Right ventricle myocardium inferior (tissue), 1 donor: ENCODE results near the gene PRM3. TPM values are rescaled to one million over a fixed set of nuclear protein-coding genes. Genes with fewer than 3 reads are reported as not detected.
"Not testable (repeated sequence)": the region's sequence is repeated elsewhere in the genome, so short reads cannot be mapped to it uniquely, and the experiment has no call there.

Experiments
- ATAC-seq: fragments of 200-7000 bp; cut with Tn5 transposase; one replicate; pipeline ENCODE4 v1.9.1; 2020; ENCODE audit warnings: mild to moderate bottlenecking, moderate library complexity
- DNase-seq: peaks from one replicate; pipeline ENCODE4 v3.0.0; 2021; ENCODE audit errors: missing footprints
- intact Hi-C: fragments of 100-400 bp; cut with DNase I; formaldehyde crosslinking; loops from one replicate; pipeline ENCODE4 v1.11.0; 2022
- total RNA-seq: library from RNA; stranded (reverse); fragmentation: NEBNext Ultra II Directional; extraction: Animal tissue kit (Norgen Biotek cat#: 25700); gene quantifications from one replicate; pipeline ENCODE4 v1.2.1, GENCODE V29; 2021
- donor health status: DM: no; HTN: yes; CAD: no; lungs with severe emphysema.

PRM3 gene
- total RNA-seq, 1 donor from 2014 or later: not detected

DNA sequence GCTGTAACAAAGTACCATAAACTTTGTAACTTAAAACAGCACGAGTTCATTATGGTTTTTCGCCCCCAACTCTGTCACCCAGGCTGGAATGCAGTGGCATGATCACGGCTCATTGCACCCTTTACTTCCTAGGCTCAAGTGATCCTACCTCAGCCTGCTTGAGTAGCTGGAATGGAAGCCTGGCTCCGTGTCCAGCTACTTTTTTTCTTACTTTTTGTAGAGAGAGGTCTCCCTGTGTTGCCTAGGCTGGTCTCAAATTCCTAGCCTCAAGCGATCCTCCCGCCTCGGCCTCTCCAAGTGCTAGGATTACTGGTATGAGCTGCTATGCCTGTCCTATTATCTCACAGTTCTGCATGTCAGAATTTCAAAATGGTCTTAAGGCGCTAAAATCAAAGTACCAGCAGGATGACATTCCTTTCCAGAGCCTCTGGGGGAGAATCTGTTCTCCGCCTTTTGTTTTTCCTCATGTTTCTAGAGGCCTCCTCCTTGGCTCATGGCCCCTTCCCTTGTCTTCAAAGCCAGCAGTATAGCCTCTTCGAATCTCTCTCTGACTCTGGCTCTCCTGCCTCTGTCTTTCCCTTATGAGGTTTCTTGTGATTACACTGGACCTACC is 17.8 kb upstream of the PRM3 start:
- intact Hi-C loops: no loop called here
- no peak for DNase-seq
- no peak for ATAC-seq

DNA sequence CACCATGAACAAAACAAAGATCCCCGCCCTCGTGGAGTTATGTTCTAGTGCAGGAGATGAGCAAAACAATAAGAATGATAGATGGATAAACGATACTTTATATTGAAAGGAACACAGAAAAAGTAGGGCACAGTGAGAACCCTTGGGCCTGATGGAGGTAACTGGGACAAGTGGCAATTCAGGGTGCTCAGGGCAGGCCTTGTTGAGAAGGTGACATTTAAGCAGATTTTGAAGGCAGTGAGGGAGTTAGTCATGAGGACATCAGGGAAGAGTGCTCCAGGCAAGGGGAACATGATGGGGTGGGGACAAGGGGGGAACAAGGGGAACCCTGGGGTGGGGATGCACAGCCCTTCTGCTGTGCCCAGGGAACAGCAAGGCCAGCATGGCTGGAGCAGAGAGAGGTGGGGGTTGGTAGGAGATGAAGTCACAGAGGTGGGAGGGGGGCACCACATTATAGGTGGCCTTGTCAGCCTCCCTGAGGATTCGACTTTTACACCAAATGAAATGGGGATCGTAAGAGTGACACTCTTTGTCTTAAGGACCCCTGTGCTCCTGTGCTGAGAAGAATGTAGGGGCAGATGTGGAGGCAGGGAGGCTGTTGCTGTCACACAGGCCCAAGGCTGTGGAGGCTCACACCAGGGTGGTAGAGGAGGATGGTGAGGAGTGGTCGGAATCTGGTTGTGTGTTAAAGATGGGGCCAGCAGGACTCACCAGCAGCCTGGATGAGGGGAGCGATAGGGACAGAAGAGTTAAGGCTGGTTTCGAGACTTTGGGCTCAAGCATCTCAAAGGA is 16.9 kb upstream of the PRM3 start:
- no peak for DNase-seq
- no peak for ATAC-seq
- intact Hi-C loops: no loop called here

GRCh38 chr16:11289696-11290095 is 16.3 kb upstream of the PRM3 start:
- DNase-seq, ATAC-seq, intact Hi-C loops: not testable (repeated sequence)

DNA sequence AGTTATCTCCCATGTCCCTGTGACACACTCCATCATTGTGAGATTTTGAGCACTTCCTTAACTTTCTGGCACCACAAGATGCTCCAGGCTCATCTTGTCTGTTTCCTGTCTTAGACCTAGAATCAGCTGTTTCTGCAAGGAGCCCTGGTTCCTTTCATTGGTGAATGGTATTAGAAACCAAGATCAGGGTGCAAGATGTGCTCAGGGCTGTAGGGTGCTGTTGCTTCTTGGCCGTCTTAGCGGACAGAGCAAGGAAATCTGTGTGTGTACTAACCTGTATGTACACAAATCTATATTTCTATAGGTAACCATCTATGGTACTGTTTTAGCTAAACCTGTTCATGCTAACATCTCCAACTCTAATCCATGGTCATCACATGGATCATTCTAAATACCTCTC is 15.8 kb upstream of the PRM3 start:
- intact Hi-C loops: no loop called here
- ATAC-seq: no peak
- DNase-seq: no peak

- intact Hi-C loops: no loop called here
- ATAC-seq (no peak), DNase-seq (no peak)
These were observed 12.4 kb upstream of the PRM3 start for GRCh38 chr16:11285842-11286241.

GRCh38 chr16:11283820-11284248 is 10.4 kb upstream of the PRM3 start:
- ATAC-seq: no peak
- intact Hi-C loops: no loop called here
- no peak for DNase-seq

GRCh38 chr16:11280616-11281522 is 7.4 kb upstream of the PRM3 start, which contains the start of gene PRM1:
PRM1 (minus strand) TSS chr16:11281330; CDS start chr16:11281238, 92 bp downstream.
- DNase-seq (no peak), ATAC-seq (no peak)
- intact Hi-C loops: no loop called here

DNA sequence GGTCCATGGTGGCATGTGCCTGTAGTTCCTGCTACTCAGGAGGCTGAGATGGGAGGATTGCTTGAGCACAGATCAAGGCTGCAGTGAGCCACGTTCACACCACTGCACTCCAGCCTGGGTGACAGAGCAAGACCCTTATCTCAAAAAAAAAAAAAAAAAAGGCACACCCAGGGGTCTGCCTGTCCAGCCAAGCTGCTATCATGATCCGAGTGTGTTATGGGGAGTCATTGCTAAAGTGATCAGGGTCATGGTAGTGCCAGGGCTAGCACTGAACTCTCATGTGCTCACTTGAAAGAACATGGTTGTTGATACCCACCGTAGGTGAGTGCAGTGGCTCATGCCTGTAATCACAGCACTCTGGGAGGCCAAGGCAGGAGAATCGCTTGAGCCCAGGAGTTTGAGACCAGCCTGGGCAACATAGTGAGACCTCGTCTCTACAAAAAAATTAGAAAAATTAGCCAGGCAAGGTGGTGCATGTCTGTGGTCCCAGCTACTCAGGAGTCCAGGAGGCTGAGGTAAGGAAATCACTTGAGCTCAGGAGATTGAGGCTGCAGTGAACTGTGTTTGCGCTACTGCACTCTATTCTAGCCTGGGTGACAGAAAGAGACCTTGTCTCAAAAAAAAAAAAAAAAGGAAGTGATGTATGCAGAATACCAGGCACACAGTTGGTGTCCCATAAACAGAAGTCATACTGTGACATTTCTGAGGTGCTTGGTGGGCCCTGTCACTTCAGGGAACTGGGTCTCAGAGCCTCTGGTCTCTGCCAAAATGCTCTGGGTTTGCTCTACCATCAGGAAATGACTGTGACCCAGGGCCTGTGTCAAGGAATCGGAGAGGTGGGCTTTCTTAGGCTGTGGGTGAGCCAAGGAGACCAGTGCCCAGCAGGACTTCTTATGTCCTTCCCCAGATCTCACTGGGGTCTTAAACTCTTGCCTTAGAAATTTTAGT is 5.5 kb upstream of the PRM3 start:
- intact Hi-C loops: no loop called here
- no peak for ATAC-seq
- DNase-seq: no peak

DNA sequence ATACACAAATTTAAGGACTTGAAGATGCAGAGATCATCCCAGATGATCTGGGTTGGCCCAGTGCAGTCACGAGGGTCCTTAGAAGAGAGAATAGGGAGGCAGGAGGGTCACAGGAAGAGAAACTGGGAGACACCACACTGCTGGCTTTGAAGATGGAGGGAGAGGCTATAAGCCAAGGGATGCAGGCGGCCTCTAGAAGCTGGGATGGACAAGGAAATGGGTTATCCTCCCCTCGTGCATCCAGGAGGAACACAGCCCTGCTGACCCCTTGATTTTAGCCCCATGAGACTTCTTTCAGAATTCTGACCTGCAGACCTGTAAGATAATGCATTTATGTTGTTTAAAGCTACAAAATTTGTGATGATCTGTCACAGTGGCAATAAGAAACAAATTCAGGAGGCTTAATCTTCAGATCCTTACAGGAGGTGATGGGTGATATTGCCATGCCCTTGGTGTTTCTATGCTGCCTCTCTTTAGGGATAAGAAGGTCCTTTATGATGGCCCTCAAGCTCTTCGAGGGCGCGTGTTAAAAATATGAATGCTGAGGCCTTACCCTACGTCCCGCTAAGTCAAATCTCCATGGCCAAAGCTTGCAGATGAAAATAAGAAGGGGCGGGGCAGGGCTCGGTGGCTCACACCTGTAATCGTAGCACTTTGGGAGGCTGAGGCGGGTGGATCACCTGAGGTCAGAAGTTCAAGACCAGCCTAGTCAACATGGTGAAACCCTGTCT is 4.3 kb upstream of the PRM3 start:
- intact Hi-C loops: no loop called here
- DNase-seq: no peak
- ATAC-seq: no peak

DNA sequence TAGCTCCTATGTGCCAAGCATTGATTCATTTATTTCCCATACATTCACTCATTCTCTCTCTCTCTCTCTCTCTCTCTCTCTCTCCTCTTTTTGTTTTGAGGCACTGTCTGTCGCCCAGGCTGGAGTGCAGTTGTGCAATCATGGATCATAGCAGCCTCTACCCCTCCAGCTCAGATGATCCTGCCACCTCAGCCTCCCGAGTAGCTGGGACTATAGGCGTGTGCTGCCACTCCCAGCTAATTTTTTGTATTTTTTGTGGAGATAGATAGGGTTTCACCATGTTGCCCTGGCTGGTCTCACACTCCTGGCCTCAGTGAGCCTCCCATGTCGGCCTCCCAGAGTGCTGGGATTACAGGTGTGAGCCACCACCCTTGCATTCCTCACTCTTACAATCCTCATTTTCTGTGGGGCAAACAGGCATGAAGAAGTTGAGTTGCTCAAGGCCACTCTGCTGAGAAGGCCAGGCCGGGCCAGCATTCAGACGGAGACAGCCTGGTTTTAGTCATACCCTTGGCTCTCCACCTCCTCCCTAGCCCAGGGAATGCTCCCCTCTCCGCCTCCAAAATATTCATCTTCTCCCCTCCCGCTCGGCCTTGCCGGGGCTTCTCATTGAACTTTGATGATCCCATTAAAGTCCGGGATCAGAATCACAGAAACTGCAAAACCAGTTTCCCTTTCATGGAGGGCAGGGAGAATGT is 3.6 kb upstream of the PRM3 start:
- no peak for ATAC-seq
- intact Hi-C loops: no loop called here
- no peak for DNase-seq

DNA sequence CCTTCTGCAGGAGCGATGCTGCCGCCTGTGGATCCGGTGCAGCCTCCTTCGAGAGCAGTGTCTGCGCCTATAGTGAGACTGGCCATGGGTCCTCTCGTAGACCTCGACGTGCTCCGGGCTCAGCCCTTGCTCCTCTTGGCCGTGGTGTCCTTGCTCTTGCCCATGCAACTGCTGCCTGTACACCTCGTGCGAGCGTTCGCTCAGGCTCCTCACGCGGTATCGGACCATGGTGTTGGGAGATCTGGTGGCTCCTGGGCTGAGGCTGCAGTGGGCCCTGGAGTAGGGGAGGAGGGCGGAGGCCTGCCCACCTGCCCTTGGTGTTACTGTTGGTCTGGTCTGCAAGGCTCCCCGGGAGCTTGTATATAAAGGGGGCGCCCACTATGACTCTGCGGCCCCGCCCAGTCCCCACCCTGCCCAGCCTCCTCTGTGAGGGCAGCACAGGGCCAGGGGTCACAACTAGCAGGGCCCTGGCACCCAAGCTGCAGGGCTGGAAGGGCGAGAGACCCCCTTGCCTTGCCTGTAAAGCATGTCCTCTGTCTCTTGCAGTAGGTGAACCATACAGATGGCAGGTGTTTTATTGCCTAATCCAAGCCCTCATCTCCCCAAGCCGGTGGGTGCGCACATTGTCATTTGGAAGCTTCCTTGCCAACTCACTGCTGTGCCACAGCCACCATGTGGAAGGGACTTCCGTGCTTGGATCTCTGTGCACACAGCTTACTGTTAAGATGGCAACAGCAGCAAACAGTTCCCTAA is 2.9 kb upstream of the PRM3 start, which contains the start of gene PRM2:
Gene PRM2 (minus strand): TSS at position 338 of the 753 bp plus-strand sequence. CDS start 110 bp downstream, at position 228.
- ATAC-seq: no peak

GRCh38 chr16:11274964-11275363 is 1.5 kb upstream of the PRM3 start:
- ATAC-seq (no peak), DNase-seq (no peak)
- intact Hi-C loops: no loop called here

More for the DNA sequence above, 2.9 kb upstream of the PRM3 start, which contains the start of gene PRM2:
- intact Hi-C loops: no loop called here
- DNase-seq: peak; percentile 18

DNA sequence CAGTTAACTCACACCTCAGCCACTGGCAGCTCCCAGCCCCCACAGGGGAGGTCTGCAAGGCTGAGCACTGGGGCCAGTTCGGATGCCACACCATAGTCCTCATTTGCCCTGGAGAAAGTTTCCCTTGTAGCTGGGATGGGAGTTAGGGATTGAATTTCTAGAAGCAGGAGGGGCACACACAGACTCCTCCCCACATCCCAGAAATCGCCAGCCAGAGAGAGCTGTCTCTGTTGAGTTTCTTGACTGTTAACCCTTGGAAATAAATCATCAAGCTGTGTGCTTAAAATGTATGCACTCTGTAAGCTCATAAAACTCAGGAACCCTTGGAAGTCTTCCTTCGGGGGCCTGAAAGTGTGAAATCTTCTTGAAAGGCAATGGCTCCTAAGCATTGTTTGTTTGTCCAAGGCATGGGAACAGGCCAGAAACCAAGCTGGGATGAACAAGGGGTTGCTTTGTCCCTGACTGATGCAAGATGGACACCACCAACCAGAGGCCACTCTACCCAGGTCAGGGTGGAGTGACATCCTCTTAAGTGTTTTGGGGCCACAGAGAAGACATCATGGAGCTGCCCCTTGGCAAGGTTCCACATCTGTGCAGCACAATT is 394 bp upstream of the PRM3 start:
- ATAC-seq (no peak), DNase-seq (no peak)
- intact Hi-C loops: no loop called here

DNA sequence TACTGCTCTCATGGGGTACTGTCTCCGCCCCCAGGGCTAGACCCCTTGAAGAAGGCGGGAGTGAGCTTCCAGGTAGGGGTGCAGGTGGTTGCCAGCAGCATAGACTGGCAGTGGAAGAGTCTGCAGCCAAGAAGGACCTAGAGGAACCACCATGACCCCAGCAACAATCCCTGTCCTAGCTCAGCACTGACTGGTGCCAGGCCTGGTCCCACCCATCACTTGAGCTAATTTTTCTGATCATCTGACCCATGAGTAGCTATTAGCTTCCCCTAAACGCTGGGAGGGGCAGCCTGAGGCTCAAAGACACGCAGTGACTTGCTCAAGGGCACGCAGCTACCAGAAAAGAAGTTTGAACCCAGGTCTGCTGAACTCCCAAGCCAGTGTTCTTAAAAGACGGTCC is 945 bp downstream of the PRM3 start:
- no peak for DNase-seq
- no peak for ATAC-seq
- intact Hi-C loops: no loop called here

- no peak for ATAC-seq
- no peak for DNase-seq
- intact Hi-C loops: no loop called here
These were observed 1.8 kb downstream of the PRM3 start for GRCh38 chr16:11271610-11272009.

DNA sequence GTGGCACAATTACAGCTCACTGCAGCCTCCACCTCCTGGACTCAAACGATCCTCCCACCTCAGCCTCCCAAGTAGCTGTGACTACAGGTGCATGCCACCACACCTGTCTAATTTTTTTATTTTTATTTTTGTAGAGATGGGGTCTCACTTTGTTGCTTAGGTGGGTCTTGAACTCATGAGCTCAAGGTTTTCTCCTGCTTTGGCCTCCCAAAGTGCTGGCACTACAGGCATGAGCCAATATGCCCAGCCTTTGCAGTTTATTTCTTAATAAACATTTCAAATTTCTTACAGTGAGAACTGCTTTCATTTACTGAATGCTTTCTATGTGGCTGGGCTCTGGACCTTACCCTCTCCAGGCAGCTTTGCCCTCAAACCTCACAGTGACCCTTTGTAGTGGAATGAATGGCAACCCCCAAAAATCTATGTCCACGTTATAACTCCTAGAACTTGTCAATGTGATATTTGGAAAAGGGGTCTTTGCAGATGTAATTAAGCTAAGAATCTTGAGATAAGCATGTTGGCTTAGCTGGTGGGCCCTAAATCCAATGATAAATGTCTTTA is 2.7 kb downstream of the PRM3 start:
- ATAC-seq (no peak), DNase-seq (no peak)
- intact Hi-C loops: no loop called here
